OCI-LY3 (cell line): ENCODE measurements around the gene P2RY13.

ENCODE experiments used
- CTCF ChIP-seq: fragments of 200-600, 300-600 bp; sonication (generic); IDR thresholded peaks from 2 replicates; pipeline ENCODE4 v1.5.1; 2014; ENCODE audit warnings: antibody characterized with exemption, low read length, low read depth
- EZH2phosphoT487 ChIP-seq: fragments of 200-600 bp; shearing (Covaris generic); IDR thresholded peaks from 2 replicates; pipeline ENCODE4 v1.6.1; 2018; ENCODE audit warnings: antibody characterized with exemption, mixed run types, low read depth

GRCh38 chr3:151282921-151283320 is 46.4 kb downstream of the P2RY13 start:
- TF ChIP-seq CTCF (peak; percentile 80), EZH2phosphoT487 (no peak)
